ENCODE data around the gene MED13.
"Not testable (repeated sequence)": the region's sequence is repeated elsewhere in the genome, so short reads cannot be mapped to it uniquely, and the experiment has no call there.

Gene MED13

DNA sequence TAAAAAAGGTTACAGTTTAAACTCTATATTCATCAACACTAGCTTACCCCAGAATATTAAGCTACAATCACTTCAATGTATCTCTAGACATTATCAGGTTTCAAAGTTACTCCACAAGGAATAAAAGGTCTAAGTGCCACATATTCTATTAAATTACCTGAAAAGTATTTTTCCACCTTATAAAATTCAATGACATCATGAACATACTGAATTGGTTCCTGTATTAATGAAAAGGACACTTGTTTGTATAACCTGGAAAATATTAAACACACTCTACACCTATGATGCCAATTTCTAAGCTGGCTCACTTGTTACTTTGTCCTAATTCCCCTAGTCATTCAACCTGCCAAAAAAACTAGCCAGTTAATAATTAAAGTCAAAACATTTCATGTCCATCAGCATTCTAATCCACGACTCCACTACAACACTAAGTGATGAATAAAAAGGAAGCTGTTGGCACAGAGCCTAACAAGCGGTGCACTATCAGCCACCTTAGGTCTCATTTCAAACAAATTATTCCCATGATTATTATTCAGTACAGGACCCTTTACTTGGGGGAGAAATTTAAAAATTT, 12.2 kb downstream of the MED13 start:
- no peak for DNase-seq (ENCODE audit: low read depth, low spot score)

DNA sequence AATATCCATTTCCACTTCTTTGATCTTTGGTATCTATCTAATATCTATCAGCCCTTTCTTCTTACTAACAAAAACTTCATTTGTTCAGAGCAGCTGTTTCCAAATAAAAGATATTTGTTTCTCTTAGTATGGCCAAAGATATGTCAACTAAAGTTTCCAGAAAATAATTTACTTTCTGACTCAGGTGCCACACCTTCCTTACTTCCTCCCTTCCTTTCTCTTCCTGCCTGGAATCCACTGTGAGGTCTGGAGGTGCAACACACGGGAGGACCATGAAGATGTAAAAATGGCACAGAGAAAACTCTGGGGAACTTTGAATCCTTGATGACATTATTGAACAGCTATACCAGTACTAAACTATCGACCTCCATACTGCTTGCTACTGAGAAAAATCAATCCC, 14.0 kb downstream of the MED13 start:
- DNase-seq (ENCODE audit: low read depth, low spot score) = no peak

DNA sequence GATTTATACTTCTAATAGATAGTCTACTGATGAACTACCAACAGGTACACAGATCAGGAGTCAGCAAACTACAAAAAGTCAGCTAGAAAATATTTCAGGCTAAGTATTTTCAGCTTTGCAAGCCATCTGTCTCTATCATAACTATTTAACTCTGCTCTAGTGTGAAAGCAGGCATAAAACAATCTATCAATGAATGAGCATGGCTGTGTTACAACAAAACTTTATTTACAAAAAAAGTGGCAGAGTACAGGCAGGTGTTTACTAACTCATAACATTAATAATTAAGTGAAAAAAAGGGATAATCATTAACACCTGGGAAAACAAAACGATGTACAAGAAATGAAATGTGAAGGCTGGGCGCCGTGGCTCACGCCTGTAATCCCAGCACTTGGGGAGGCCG, 15.8 kb downstream of the MED13 start:
- DNase-seq (ENCODE audit: low read depth, low spot score) = no peak

DNA sequence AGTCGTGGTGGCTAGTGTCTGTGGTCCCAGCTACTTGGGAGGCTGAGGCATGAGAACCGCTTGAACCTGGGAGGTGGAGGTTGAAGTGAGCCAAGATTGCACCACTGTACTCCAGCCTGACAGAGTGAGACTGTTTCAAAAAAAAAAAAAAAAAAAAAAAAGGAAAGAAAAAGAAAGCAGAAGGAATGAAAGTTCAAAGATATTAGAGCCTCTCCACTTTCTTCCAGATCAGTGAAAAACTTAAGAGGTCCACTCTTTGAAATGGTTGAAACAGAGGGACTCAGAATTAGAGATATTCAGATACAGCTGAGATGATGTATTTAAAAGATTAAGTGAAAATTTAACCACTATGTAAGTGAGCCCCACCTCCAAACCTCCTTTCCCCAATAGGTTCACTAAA, 16.8 kb downstream of the MED13 start:
- DNase-seq (ENCODE audit: low read depth, low spot score) = no peak

DNA sequence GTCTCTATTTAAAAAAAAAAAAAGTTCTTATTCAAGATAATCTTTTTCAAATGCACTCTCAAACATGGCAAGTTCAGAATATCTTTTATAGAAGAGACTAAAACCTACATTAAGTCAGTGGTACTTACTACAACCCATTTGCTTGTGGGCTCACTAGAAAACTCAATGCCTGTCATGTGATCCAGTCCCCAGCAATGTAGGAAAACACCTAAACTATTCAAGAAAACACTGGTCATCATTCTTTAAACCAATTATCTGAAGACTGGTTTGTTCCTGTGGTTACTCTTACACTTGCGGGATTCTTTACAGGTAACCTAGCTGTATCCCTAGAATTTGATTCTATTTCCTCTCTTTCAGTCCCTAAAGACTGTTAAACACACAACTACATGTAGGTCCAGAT, 19.6 kb downstream of the MED13 start:
- no peak for DNase-seq (ENCODE audit: low read depth, low spot score)

DNA sequence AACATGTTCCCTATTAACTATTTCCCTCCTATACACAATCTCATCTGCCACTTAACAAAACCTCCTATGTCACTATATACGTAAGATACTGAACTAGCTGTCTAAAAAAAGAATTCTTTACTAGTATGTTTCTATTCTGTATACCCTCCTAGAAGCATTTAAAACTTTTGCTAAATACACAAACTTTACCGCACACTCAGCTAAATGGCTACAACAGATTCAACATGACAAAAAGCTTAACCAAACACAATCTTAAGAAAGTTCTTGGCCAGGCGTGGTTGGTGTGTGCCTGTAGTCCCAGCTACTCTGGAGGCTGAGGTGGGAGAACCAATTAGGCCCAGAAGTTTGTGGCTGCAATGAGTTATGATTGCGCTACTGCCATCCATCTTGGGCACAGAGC, 20.0 kb downstream of the MED13 start:
- DNase-seq (ENCODE audit: low read depth, low spot score) = no peak

DNA sequence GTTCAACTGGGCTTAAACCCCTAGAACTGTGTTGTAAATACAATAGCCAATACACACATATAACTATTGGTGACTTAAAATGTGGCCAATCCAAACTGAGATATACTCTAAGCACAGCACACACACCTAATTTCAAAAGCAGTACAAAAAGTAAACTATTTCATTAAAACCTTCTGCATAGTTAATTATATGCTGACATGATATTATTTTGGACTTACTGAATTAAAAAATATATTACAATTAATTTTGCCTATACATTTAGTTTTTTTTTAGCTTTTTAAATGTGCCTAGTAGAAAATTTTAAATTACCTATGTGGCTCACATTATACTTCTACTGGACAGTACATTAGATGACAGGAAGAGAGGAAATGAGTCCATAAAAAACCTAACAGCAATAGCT, 21.5 kb downstream of the MED13 start:
- no peak for DNase-seq (ENCODE audit: low read depth, low spot score)

DNA sequence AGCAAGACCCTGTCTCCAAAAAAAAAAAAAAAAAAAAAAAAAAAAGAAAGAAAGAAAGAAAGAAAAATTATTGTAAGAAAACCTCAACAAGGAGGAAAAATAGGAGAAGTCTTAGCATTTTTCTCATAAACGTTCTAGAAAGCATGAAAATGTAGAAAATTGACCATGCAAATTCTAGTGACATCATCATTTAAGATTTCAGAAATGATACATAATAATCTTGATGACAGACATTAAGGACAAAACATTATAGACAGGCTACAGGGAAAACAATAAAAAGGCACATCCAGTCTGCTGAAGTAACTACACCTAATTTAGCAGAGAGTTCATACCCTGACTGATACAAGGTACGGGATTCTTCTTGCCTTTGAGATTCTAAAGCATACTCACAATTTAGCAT, 21.9 kb downstream of the MED13 start:
- no peak for DNase-seq (ENCODE audit: low read depth, low spot score)

DNA sequence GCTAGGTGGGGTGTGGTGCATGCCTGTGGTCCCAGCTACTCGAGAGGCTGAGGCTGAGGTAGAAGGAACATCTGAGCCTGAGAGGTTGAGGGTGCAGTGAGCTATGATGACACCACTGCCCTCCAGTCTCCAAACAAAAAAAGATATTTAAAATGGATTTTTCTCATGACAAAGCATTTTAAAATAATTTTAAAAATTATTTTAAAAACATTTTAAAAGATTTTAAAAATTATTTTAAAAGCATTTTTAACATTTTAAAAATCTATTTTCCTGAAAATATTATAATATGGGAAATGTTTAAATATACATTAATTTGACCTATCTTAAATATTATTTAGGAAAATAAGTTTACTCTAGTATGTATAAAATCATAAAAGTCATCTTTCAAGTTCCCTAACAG, 26.8 kb downstream of the MED13 start:
- DNase-seq (ENCODE audit: low read depth, low spot score) = no peak

DNA sequence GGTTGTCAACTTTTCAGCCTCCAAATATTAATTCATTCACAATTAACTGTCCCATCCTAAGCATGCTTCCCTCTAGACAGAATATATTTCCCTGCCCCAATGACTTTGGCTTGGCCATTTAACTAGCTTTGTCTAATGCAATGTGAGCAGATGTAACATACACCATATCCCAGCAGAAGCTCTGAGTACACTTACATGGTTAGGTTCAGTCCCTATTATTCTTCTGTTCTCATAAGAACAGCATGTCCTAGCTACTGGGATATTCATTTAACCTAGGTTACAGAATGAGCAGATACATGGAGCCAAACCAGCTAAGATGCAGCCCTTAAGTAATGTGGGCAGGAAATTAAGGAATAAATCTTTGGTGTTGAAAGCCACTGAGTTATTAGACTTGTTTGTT, 31.8 kb downstream of the MED13 start:
- DNase-seq (ENCODE audit: low read depth, low spot score) = no peak

DNA sequence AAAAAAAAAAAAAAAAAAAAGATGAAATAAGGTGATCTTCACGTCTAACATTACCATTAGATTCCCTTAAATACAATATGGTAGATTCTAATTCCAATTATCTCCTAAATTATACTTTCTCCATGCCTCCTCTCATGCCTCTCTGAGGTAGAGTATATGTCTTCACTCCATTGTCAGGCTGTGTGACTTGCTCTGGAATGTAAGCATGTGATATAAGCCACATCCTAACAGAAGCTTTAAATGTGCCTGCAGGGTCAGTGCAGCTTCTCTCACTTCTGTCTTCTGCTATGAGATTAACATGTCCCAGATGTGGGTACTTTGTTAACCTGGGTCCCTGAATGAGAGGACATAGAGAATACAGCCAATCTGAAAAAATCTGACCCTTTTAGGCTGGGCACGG, 32.6 kb downstream of the MED13 start:
- DNase-seq (ENCODE audit: low read depth, low spot score) = no peak

DNA sequence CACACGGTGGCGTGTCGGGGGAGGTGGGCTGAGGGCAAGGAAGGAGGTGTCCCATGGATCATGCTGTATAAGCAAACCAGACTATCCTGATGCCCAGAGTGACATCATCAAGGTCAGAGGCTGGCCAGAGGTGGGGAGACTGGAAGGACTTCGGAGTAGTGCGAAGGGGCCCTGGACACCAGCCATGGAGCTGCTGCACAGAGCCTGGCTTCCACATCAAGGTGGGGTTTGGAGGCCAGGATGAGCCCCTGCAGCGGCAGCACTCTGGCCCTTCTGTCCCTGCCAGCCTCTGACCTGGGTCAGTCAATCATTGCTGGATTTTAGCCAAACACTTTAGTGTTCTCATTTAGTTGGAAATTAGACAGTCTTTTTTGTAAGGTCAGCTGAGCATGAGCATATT, 34.8 kb downstream of the MED13 start:
- no peak for DNase-seq (ENCODE audit: low read depth, low spot score)

DNA sequence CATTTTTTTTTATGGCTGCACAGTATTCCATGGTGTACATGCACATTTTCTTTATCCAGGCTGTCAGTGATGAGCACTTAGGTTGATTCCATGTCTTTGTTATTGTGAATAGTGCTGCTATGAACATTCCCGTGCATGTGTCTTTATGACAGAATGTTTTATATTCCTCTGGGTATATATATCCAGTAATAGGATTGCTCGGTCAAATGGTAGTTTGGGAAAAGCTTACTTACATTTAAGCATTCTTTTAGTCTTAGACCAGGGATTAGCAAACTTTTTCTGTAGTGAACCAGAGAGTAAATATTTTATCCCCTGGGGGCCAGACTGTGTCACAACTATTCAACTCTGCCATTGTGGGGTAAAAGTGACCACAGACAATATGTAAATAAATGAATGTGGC, 40.2 kb downstream of the MED13 start:
- no peak for DNase-seq (ENCODE audit: low read depth, low spot score)

DNA sequence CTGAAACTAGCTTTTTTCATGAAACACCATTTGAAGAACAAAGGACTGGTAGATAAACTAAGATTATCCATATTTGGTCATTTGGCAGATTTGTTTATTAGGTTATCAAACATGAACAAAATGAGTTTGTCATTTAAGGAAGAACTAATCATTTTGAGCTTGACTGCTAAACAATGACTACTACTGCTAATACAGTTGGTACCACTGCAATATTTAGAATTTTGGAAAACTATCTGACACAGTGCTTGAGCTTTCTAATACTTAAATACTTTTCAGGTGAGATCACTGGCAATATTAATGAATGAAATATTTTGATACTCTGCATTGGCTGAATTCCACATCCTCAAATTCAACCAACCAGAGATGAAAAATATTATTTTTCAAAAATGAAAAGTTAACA, 47.2 kb downstream of the MED13 start:
- DNase-seq (ENCODE audit: low read depth, low spot score) = no peak

DNA sequence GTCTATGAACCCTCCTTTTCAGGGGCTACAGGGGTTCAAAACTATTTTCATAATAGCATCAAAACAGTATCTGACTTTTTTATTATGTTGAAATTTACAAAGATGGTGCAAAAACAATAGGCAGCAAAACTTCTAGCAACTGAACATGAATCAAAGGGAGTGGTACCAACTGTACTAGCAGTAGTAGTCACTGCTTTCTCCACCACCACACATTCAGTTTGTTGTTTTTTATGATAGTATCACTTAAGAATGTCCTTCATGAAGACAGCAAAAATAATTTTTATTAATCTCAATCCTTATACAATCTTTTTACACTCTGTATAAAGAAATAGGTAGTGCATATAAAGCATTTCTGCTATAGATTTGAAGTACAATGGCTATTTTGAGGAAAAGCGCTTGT, 47.6 kb downstream of the MED13 start:
- no peak for DNase-seq (ENCODE audit: low read depth, low spot score)

DNA sequence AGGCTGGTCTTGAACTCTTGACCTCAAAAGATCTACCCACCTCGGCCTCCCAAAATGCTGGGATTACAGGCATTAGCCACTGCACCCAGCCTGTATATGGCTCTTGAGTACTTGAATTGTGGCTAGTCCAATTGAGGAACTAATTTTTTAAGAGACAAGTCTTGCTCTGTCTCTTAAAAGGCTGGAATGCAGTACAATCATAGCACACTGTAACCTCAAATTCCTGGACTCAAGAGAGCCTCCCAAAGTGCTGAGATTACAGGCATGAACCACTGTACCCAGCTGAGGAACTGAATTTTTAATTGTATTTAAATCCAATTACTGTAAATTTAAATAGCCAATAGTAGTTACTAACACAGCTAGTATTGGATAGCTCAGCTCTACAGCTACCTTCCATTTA, 50.6 kb downstream of the MED13 start:
- DNase-seq (ENCODE audit: low read depth, low spot score) = no peak

DNA sequence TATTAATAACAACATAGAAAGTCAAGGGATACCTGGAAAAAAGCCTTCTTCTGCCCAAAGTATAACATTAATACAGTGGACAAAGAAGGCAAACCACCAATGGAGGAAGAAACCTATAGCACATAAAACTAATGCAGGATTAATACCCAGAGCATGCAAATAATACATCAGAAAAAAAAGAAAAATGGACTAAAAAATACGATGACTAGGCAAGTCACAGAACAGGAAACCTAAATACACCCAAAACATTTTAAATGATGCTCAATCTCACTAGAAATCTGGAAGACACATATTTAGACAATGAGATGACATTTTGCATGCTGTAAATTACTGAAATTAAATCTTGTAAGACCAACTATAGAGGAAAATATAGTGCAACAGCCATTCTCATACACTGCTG, 55.9 kb downstream of the MED13 start:
- no peak for DNase-seq (ENCODE audit: low read depth, low spot score)

DNA sequence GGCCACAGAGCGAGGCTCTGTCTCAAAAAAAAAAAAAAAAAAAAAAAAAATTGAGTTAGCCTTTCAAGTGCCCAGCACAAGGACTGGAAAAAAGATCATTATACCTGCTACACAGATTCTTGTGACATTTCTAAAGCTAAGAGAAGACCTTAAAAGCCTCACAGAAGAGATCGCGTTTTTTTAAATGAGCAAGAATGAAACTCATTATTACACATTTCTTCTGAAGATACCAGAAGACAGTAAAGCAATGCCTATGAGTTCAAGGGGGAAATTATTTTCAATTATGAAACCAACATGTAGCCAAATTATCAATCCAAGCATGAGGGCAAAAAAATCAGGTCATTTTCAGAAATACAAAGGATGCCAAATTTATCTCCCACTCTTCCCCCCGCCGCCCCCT, 56.8 kb downstream of the MED13 start:
- DNase-seq (ENCODE audit: low read depth, low spot score) = no peak

DNA sequence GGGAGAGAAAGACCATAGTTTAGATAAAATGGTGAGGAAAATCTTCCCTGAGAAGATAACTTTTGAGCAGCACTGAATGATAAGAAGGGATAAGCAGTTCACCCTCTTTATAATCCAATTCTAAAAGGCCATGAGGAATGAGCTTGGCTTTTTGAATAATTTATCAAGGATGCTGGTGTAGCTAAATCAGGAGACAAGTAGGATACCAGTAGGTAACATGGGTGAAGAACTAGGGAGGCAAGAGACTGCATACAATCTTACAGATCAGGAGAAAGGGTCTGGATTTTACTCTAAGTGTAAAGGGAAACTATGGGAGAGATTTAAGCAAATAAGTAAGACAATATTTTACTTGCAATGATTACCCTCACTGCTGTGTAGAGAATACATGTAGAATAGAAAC, 60.7 kb downstream of the MED13 start:
- no peak for DNase-seq (ENCODE audit: low read depth, low spot score)

DNA sequence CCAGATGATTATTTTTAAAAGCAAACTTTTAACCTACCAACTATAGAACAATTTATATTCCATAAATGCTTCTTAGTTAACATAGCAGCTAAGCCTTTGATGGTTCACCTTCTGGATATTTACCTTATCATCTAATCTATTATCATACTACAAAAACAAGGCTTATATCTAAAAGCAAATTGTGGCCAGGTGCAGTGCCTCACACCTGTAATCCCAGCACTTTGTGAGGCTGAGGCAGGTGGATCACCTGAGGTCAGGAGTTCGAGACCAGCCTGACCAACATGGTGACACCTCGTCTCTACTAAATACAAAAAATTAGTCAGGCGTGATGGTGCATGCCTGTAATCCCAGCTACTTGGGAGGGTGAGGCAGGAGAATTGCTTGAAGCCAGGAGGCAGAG, 61.9 kb downstream of the MED13 start:
- DNase-seq (ENCODE audit: low read depth, low spot score) = not testable (repeated sequence)

DNA sequence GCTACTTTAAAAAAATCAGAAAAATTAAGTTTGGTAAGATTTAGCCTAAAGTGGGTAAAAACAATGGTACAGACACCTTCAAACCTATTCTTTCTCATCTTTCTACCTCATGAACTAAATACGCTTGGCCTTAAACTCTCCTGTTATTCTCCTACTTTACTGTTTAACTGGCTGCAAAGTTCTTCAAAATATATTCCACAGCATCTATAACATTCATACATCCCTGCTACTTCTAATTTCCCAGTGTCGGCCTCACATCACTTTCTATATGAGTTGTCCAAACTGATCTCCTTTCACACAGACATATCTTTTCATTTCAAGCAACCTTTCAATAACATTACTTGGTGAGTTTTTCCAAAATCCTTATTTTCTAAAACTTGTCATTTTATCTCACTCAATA, 64.0 kb downstream of the MED13 start:
- no peak for DNase-seq (ENCODE audit: low read depth, low spot score)

DNA sequence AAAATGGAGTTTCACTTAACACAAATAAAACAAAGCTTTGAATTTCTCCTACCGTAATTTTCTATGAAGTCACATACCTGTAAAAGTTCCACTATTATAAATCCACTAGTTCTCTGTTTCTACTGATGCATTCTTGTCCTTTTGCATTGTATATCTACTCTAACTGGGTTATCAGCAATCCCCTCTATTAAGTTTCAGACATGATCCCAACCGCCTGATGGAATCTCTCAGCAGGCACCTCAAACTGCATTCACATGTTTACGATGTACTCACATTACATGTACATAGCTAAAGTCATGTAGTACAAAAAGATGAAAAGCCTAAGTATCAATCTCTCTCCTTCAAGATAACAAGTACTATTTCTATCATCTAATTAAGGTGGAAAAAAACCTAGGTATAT, 64.9 kb downstream of the MED13 start:
- no peak for DNase-seq (ENCODE audit: low read depth, low spot score)

DNA sequence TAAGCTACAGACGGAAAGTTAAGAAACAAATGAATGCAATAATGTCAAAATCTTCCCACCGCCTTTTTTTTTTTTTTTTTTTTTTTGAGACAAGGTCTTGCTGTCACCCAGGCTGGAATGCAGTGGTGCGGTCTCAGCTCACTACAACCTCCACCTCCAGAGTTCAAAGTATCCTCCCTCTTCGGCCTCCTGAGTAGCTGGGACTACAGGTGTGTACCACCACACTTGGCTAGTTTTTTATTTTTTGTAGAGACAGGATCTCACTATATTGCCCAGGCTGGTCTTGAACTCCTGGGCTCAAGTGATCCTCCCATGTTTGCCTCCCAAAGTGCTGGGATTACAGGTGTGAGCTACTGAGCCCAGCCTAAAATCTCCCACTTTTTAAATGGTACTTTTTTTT, 66.5 kb downstream of the MED13 start:
- not testable (repeated sequence) for DNase-seq (ENCODE audit: low read depth, low spot score)

DNA sequence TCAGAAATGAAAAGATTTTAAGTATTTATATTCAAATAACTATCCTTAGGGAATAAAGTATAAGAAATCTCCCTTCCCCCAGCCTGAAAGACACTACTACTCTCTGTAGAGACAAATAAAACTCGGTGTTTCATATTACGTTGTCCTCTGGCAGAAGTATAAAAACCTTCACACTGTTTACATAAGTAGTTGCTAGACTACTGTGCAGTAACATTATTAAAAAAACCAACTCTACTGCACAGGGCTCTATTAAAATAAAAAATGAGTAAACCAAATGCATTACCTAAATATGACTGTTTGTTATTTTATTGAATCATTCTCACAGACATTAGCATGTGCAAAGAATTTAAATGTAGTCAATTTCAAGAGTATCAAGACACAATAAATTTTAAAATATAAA, 67.4 kb downstream of the MED13 start:
- no peak for DNase-seq (ENCODE audit: low read depth, low spot score)
